ENCODE measurements around the gene PSMA5.
A peak's percentile ranks its signal among the peaks of the same experiment; 100 is the strongest.

GRCh38 chr1:109385417-109385816, 40.8 kb downstream of the PSMA5 start:
- TF ChIP-seq POLR2AphosphoS5 (IDR thresholded peaks at IDR 0.05): peak; percentile 56
- TF ChIP-seq, protein P1, sequence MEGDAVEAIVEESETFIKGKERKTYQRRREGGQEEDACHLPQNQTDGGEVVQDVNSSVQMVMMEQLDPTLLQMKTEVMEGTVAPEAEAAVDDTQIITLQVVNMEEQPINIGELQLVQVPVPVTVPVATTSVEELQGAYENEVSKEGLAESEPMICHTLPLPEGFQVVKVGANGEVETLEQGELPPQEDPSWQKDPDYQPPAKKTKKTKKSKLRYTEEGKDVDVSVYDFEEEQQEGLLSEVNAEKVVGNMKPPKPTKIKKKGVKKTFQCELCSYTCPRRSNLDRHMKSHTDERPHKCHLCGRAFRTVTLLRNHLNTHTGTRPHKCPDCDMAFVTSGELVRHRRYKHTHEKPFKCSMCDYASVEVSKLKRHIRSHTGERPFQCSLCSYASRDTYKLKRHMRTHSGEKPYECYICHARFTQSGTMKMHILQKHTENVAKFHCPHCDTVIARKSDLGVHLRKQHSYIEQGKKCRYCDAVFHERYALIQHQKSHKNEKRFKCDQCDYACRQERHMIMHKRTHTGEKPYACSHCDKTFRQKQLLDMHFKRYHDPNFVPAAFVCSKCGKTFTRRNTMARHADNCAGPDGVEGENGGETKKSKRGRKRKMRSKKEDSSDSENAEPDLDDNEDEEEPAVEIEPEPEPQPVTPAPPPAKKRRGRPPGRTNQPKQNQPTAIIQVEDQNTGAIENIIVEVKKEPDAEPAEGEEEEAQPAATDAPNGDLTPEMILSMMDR (IDR thresholded peaks at IDR 0.05): no peak

Measured in prostate gland (tissue), 2 donors.